Activated CD8-positive, alpha-beta memory T cell treated with anti-CD3 and anti-CD28 coated beads, Interleukin-2, amount 50 U/mL, for 1 hour (primary cell): ENCODE data around the gene SLC39A11.

Experiments
- DNase-seq: peaks from one replicate; pipeline ENCODE4 v3.0.0-alpha.2; 2020; ENCODE audit errors: extremely low read depth

Gene SLC39A11

GRCh38 chr17:72749119-72749572 is 343.3 kb downstream of the SLC39A11 start:
- DNase-seq: no peak

GRCh38 chr17:72747501-72747900 is 345.0 kb downstream of the SLC39A11 start:
- DNase-seq: no peak

- DNase-seq: no peak
Observed at GRCh38 chr17:72745241-72745640, 347.2 kb downstream of the SLC39A11 start.

- DNase-seq: no peak
Observed at GRCh38 chr17:72743037-72743467, 349.4 kb downstream of the SLC39A11 start.

GRCh38 chr17:72737151-72737690 is 355.3 kb downstream of the SLC39A11 start:
- no peak for DNase-seq

- DNase-seq: no peak
Observed at GRCh38 chr17:72735592-72735991, 356.9 kb downstream of the SLC39A11 start.

- DNase-seq: no peak
Observed at GRCh38 chr17:72735048-72735447, 357.4 kb downstream of the SLC39A11 start.

- no peak for DNase-seq
Observed at GRCh38 chr17:72734613-72735012, 357.9 kb downstream of the SLC39A11 start.

GRCh38 chr17:72733619-72734282 is 358.7 kb downstream of the SLC39A11 start:
- no peak for DNase-seq

GRCh38 chr17:72732893-72733618 is 359.4 kb downstream of the SLC39A11 start:
- no peak for DNase-seq

- DNase-seq: no peak
Observed at GRCh38 chr17:72730077-72730476, 362.4 kb downstream of the SLC39A11 start.

GRCh38 chr17:72726936-72727335 is 365.6 kb downstream of the SLC39A11 start:
- no peak for DNase-seq

- DNase-seq: no peak
Observed at GRCh38 chr17:72725433-72726068, 366.9 kb downstream of the SLC39A11 start.

- DNase-seq: no peak
Observed at GRCh38 chr17:72724267-72724666, 368.2 kb downstream of the SLC39A11 start.

GRCh38 chr17:72723711-72724110 is 368.8 kb downstream of the SLC39A11 start:
- DNase-seq: no peak

- no peak for DNase-seq
Observed at GRCh38 chr17:72720494-72720825, 372.0 kb downstream of the SLC39A11 start.

GRCh38 chr17:72719578-72720493 is 372.7 kb downstream of the SLC39A11 start:
- DNase-seq: no peak

- no peak for DNase-seq
Observed at GRCh38 chr17:72719206-72719577, 373.3 kb downstream of the SLC39A11 start.

- DNase-seq: no peak
Observed at GRCh38 chr17:72717676-72718075, 374.8 kb downstream of the SLC39A11 start.

GRCh38 chr17:72717276-72717675 is 375.2 kb downstream of the SLC39A11 start:
- DNase-seq: no peak

GRCh38 chr17:72715906-72716572 is 376.4 kb downstream of the SLC39A11 start:
- no peak for DNase-seq
